DND-41 (cell line): ENCODE data around the gene RIMKLA.

Source experiments
- ATAC-seq: fragments of 200-7000 bp; cut with Tn5 transposase; 3 replicates; pipeline ENCODE4 v1.9.1; 2021; ENCODE audit warnings: low read depth; ENCODE audit not compliant: insufficient read depth
- DNase-seq: peaks from one replicate; pipeline ENCODE4 v3.0.0-alpha.2; 2020
- H2AFZ ChIP-seq: 2 replicates; pipeline ENCODE4 v1.6.0; 2012; ENCODE audit warnings: low read depth, low read length
- H3K27ac ChIP-seq: 2 replicates; pipeline ENCODE4 v1.5.1; 2012; ENCODE audit warnings: low read length, inconsistent platforms
- H3K27me3 ChIP-seq: fragments of 200-600 bp; sonication (generic); 2 replicates; pipeline ENCODE4 v1.6.0; 2012; ENCODE audit warnings: low read length, mild to moderate bottlenecking, inconsistent platforms; ENCODE audit not compliant: insufficient read depth, poor library complexity
- H3K36me3 ChIP-seq: 2 replicates; pipeline ENCODE4 v1.5.1; 2012; ENCODE audit warnings: low read length, inconsistent platforms; ENCODE audit not compliant: insufficient read depth
- H3K4me1 ChIP-seq: 2 replicates; pipeline ENCODE4 v1.5.1; 2012; ENCODE audit warnings: mild to moderate bottlenecking, low read length; ENCODE audit not compliant: insufficient read depth
- H3K4me2 ChIP-seq: 2 replicates; pipeline ENCODE4 v1.6.0; 2012; ENCODE audit warnings: mild to moderate bottlenecking, moderate library complexity, low read length, inconsistent platforms; ENCODE audit not compliant: insufficient read depth
- H3K4me3 ChIP-seq, 2 experiments: fragments of 200-600 bp in 1 of 2; shearing (Covaris generic) in 1 of 2; 2 replicates each; pipeline ENCODE4 v1.5.1; 2012 to 2016; ENCODE audit warnings: inconsistent platforms in 2 of 2, low read length in 2 of 2, mild to moderate bottlenecking in 2 of 2, low read depth in 1 of 2, moderate library complexity in 1 of 2
- H3K79me2 ChIP-seq: 2 replicates; pipeline ENCODE4 v1.6.0; 2012; ENCODE audit warnings: low read length, inconsistent platforms; ENCODE audit not compliant: insufficient read depth
- H3K9ac ChIP-seq: 2 replicates; pipeline ENCODE4 v1.6.0; 2012; ENCODE audit warnings: low read depth, mild to moderate bottlenecking, inconsistent platforms, low read length, moderate library complexity
- H3K9me3 ChIP-seq: 2 replicates; pipeline ENCODE4 v1.5.1; 2012; ENCODE audit warnings: low read length, moderate library complexity, mild to moderate bottlenecking, inconsistent platforms; ENCODE audit not compliant: insufficient read depth, severe bottlenecking
- H4K20me1 ChIP-seq: 2 replicates; pipeline ENCODE4 v1.6.0; 2012; ENCODE audit warnings: low read length; ENCODE audit not compliant: insufficient read depth
- CTCF ChIP-seq: IDR thresholded peaks from 2 replicates; pipeline ENCODE4 v1.5.1; 2012; ENCODE audit warnings: borderline replicate concordance, low read length, moderate library complexity, mild to moderate bottlenecking; ENCODE audit not compliant: poor library complexity, severe bottlenecking; ENCODE audit errors: extremely low read depth
- EZH2 ChIP-seq: IDR thresholded peaks from 3 replicates; pipeline ENCODE4 v1.6.1; 2012; ENCODE audit warnings: borderline replicate concordance, low read depth, mild to moderate bottlenecking, moderate library complexity, low read length, inconsistent platforms; ENCODE audit not compliant: severe bottlenecking

RIMKLA gene

GRCh38 chr1:42348498-42348897 lies 32.1 kb upstream of the RIMKLA start:
- no peak overlapping the region for H3K4me3 ChIP-seq
- H3K4me2 ChIP-seq = no peak overlapping the region
- DNase-seq = no peak
- H3K79me2 ChIP-seq = no peaks in the 10 kb centered on the region
- H3K9me3 ChIP-seq = no peaks in the 10 kb centered on the region
- no peak overlapping the region for H2AFZ ChIP-seq
- TF ChIP-seq CTCF (no peak), EZH2 (no peak)
- H3K9ac ChIP-seq = no peak overlapping the region
- H3K27ac ChIP-seq = no peak overlapping the region
- no peak for ATAC-seq
- no peaks in the 10 kb centered on the region for H4K20me1 ChIP-seq
- H3K27me3 ChIP-seq = peaks cover 16% of the 10 kb centered on the region
- no peaks in the 10 kb centered on the region for H3K36me3 ChIP-seq
- no peaks in the 10 kb centered on the region for H3K4me1 ChIP-seq

- Histone ChIP-seq H3K4me2 (no peak overlapping the region), H3K9me3 (no peaks in the 10 kb centered on the region)
Observed at GRCh38 chr1:42350086-42350485, 30.5 kb upstream of the RIMKLA start.

GRCh38 chr1:42358791-42359190 lies 21.8 kb upstream of the RIMKLA start:
- no peak for ATAC-seq
- Histone ChIP-seq H3K9ac (no peak overlapping the region), H3K4me3 (no peak overlapping the region), H2AFZ (no peak overlapping the region), H3K27ac (no peak overlapping the region), H3K79me2 (no peaks in the 10 kb centered on the region), H3K4me2 (no peak overlapping the region), H3K9me3 (no peaks in the 10 kb centered on the region), H3K27me3 (peaks cover 14% of the 10 kb centered on the region), H3K4me1 (no peaks in the 10 kb centered on the region), H4K20me1 (no peaks in the 10 kb centered on the region), H3K36me3 (no peaks in the 10 kb centered on the region)
- TF ChIP-seq EZH2 = no peak
- TF ChIP-seq CTCF = no peak
- no peak for DNase-seq

More at GRCh38 chr1:42350086-42350485, 30.5 kb upstream of the RIMKLA start:
- ATAC-seq (no peak), DNase-seq (no peak)
- Histone ChIP-seq H4K20me1 (no peaks in the 10 kb centered on the region), H2AFZ (no peak overlapping the region), H3K27me3 (peaks cover 16% of the 10 kb centered on the region), H3K79me2 (no peaks in the 10 kb centered on the region), H3K4me3 (no peak overlapping the region), H3K36me3 (no peaks in the 10 kb centered on the region), H3K27ac (no peak overlapping the region), H3K9ac (no peak overlapping the region), H3K4me1 (no peaks in the 10 kb centered on the region)
- TF ChIP-seq EZH2 = no peak
- TF ChIP-seq CTCF = no peak

GRCh38 chr1:42359466-42359865 lies 21.1 kb upstream of the RIMKLA start:
- no peak overlapping the region for H3K4me2 ChIP-seq
- H2AFZ ChIP-seq = no peak overlapping the region
- DNase-seq (no peak), ATAC-seq (no peak)
- no peaks in the 10 kb centered on the region for H3K36me3 ChIP-seq
- TF ChIP-seq EZH2 (no peak), CTCF (no peak)
- H3K79me2 ChIP-seq = no peaks in the 10 kb centered on the region
- no peaks in the 10 kb centered on the region for H4K20me1 ChIP-seq
- no peak overlapping the region for H3K9ac ChIP-seq
- no peaks in the 10 kb centered on the region for H3K9me3 ChIP-seq
- H3K27ac ChIP-seq = no peak overlapping the region
- H3K27me3 ChIP-seq = peaks cover 14% of the 10 kb centered on the region
- H3K4me3 ChIP-seq = no peak overlapping the region
- no peaks in the 10 kb centered on the region for H3K4me1 ChIP-seq
